Keratinocyte (primary cell): ENCODE results near the gene BPGM.

ENCODE experiments used
- CTCF ChIP-seq, 3 experiments: IDR thresholded peaks in 1 of 3; conservative IDR thresholded peaks in 1 of 3; optimal IDR thresholded peaks in 1 of 3; 2 replicates in 2 of 3; 3 replicates in 1 of 3; pipeline versions ENCODE3 to v1.5.1; 2011; ENCODE audit warnings: low read length in 3 of 3, mild to moderate bottlenecking in 3 of 3, moderate library complexity in 2 of 3, control low read depth in 1 of 3, inconsistent platforms in 1 of 3; ENCODE audit not compliant: insufficient read depth in 2 of 3; ENCODE audit errors: extremely low read depth in 1 of 3
- EZH2 ChIP-seq: IDR thresholded peaks from one replicate; pipeline ENCODE4 v1.6.1; 2012; ENCODE audit warnings: inconsistent platforms, mild to moderate bottlenecking, low read length, moderate library complexity

- TF ChIP-seq CTCF (optimal IDR thresholded peaks at IDR 0.05 in 1 of 3, IDR thresholded peaks at IDR 0.05 in 1 of 3, conservative IDR thresholded peaks at IDR 0.05 in 1 of 3; ENCODE audit: extremely low read depth in 1 of 3, insufficient read depth in 2 of 3, low read length in 3 of 3) (no peak), EZH2 (no peak)
Measured at GRCh38 chr7:134676743-134677142, 30.1 kb downstream of the BPGM start.
